WTC11 (cell line): ENCODE measurements around the gene PPFIBP2. TPM values are rescaled to one million over a fixed set of nuclear protein-coding genes. Genes with fewer than 3 reads are reported as not detected.

ENCODE experiments used
- ATAC-seq: fragments of 200-7000 bp; cut with Tn5 transposase; 2 replicates; pipeline ENCODE4 v1.10.0; 2021; ENCODE audit warnings: mild to moderate bottlenecking, moderate library complexity
- CTCF ChIA-PET: fragments of 300-600 bp; sonication (Branson Sonifier 250); formaldehyde crosslinking; loops from one replicate; lab custom pipeline; 2021; ENCODE audit warnings: antibody characterized with exemption; lab: Charles Lee
- POLR2A ChIA-PET: fragments of 350-600 bp; sonication (Branson Sonifier 250); formaldehyde crosslinking; loops from one replicate; lab custom pipeline; 2021; ENCODE audit warnings: antibody characterized with exemption; lab: Charles Lee
- DNase-seq: peaks from one replicate; pipeline ENCODE4 v3.0.0; 2021; ENCODE audit warnings: low spot score
- H3K27ac Mint-ChIP-seq: 2 replicates; pipeline ENCODE4 v1.8.0; 2021; ENCODE audit warnings: mixed read lengths
- H3K27me3 Mint-ChIP-seq: 2 replicates; pipeline ENCODE4 v1.8.0; 2021; ENCODE audit warnings: low read depth, mild to moderate bottlenecking, moderate library complexity, mixed read lengths
- H3K36me3 Mint-ChIP-seq: 2 replicates; pipeline ENCODE4 v1.8.0; 2021; ENCODE audit warnings: mixed read lengths
- H3K4me1 Mint-ChIP-seq: 2 replicates; pipeline ENCODE4 v1.8.0; 2022; ENCODE audit warnings: mixed read lengths
- H3K4me3 Mint-ChIP-seq: 2 replicates; pipeline ENCODE4 v1.8.0; 2021; ENCODE audit warnings: mild to moderate bottlenecking, moderate library complexity, mixed read lengths
- H3K9me3 Mint-ChIP-seq: 2 replicates; pipeline ENCODE4 v1.8.0; 2021; ENCODE audit warnings: mixed read lengths
- AFF4 ChIP-seq: sonication (generic); formaldehyde crosslinking; IDR thresholded peaks from 2 replicates; pipeline ENCODE4 v1.8.1; 2023; ENCODE audit warnings: mild to moderate bottlenecking, missing genetic modification reagents, borderline replicate concordance
- ATF2 ChIP-seq: sonication (generic); formaldehyde crosslinking; IDR thresholded peaks from 2 replicates; pipeline ENCODE4 v1.8.1; 2022; ENCODE audit warnings: low read depth, missing genetic modification reagents, borderline replicate concordance
- ATF6 ChIP-seq: sonication (generic); formaldehyde crosslinking; IDR thresholded peaks from 2 replicates; pipeline ENCODE4 v1.8.1; 2023; ENCODE audit warnings: mild to moderate bottlenecking, missing genetic modification reagents
- CREM ChIP-seq: sonication (generic); formaldehyde crosslinking; IDR thresholded peaks from 2 replicates; pipeline ENCODE4 v1.8.1; 2022; ENCODE audit warnings: mild to moderate bottlenecking, missing genetic modification reagents, moderate library complexity
- E2F4 ChIP-seq: sonication (generic); formaldehyde crosslinking; IDR thresholded peaks from 2 replicates; pipeline ENCODE4 v1.8.1; 2022; ENCODE audit warnings: low read depth, mild to moderate bottlenecking, moderate library complexity, missing genetic modification reagents, borderline replicate concordance
- E2F5 ChIP-seq: sonication (generic); formaldehyde crosslinking; IDR thresholded peaks from 2 replicates; pipeline ENCODE4 v1.8.1; 2022; ENCODE audit warnings: mild to moderate bottlenecking, moderate library complexity, missing genetic modification reagents
- ESRRA ChIP-seq: sonication (generic); formaldehyde crosslinking; IDR thresholded peaks from 2 replicates; pipeline ENCODE4 v1.8.1; 2022; ENCODE audit warnings: mild to moderate bottlenecking, missing genetic modification reagents, borderline replicate concordance
- FOXJ3 ChIP-seq: sonication (generic); formaldehyde crosslinking; IDR thresholded peaks from 2 replicates; pipeline ENCODE4 v1.9.0; 2021; ENCODE audit warnings: missing genetic modification reagents, mild to moderate bottlenecking, borderline replicate concordance
- FOXP1 ChIP-seq: sonication (generic); formaldehyde crosslinking; IDR thresholded peaks from 2 replicates; pipeline ENCODE4 v1.8.0; 2022; ENCODE audit warnings: missing genetic modification reagents, mild to moderate bottlenecking, moderate library complexity, borderline replicate concordance
- MAX ChIP-seq: sonication (generic); formaldehyde crosslinking; IDR thresholded peaks from 2 replicates; pipeline ENCODE4 v1.8.0; 2022; ENCODE audit warnings: mild to moderate bottlenecking, missing genetic modification reagents
- NFE2L1 ChIP-seq: sonication (generic); formaldehyde crosslinking; IDR thresholded peaks from 2 replicates; pipeline ENCODE4 v1.8.1; 2023; ENCODE audit warnings: missing genetic modification reagents
- NFYB ChIP-seq: sonication (generic); formaldehyde crosslinking; conservative IDR thresholded peaks from 2 replicates; pipeline ENCODE4 v1.8.0; 2022; ENCODE audit warnings: low read depth, missing genetic modification reagents
- PRRX2 ChIP-seq: fragments of 250-450 bp; sonication (Bioruptor Pico); IDR thresholded peaks from 2 replicates; pipeline ENCODE4 v1.8.0; 2021; ENCODE audit warnings: mild to moderate bottlenecking
- SMAD3 ChIP-seq: sonication (generic); formaldehyde crosslinking; IDR thresholded peaks from 2 replicates; pipeline ENCODE4 v1.8.0; 2022; ENCODE audit warnings: missing genetic modification reagents, mild to moderate bottlenecking, borderline replicate concordance
- SMAD4 ChIP-seq: sonication (generic); formaldehyde crosslinking; IDR thresholded peaks from 2 replicates; pipeline ENCODE4 v1.8.0; 2022; ENCODE audit warnings: mild to moderate bottlenecking, missing genetic modification reagents
- SP1 ChIP-seq: sonication (generic); formaldehyde crosslinking; conservative IDR thresholded peaks from 2 replicates; pipeline ENCODE4 v1.8.1; 2022; ENCODE audit warnings: missing genetic modification reagents
- USF1 ChIP-seq: sonication (generic); formaldehyde crosslinking; IDR thresholded peaks from 2 replicates; pipeline ENCODE4 v1.8.0; 2022; ENCODE audit warnings: mild to moderate bottlenecking, missing genetic modification reagents
- USF2 ChIP-seq: sonication (generic); formaldehyde crosslinking; IDR thresholded peaks from 2 replicates; pipeline ENCODE4 v1.8.1; 2023; ENCODE audit warnings: mild to moderate bottlenecking, missing genetic modification reagents, moderate library complexity
- ZBTB21 ChIP-seq: sonication (generic); formaldehyde crosslinking; IDR thresholded peaks from 2 replicates; pipeline ENCODE4 v1.8.1; 2023; ENCODE audit warnings: mild to moderate bottlenecking, missing genetic modification reagents, borderline replicate concordance
- ZMAT4 ChIP-seq: fragments of 250-450 bp; sonication (Bioruptor Pico); IDR thresholded peaks from 2 replicates; pipeline ENCODE4 v1.9.0; 2021; ENCODE audit warnings: mild to moderate bottlenecking
- total RNA-seq: library from RNA; stranded (reverse); gene quantifications from 3 replicates; pipeline ENCODE4 v1.2.3, GENCODE V29; 2021

The PPFIBP2 gene
- total RNA-seq, 1 experiment from 2014 or later: 21.4 TPM

GRCh38 chr11:7628660-7629059, 114.9 kb downstream of the PPFIBP2 start:
- ChIA-PET CTCF (interaction anchor here (1.7 kb wide), 1 partner anchor 57 kb away, joined by 6 read pairs; no protein-coding TSS in a partner anchor), POLR2A (no interaction called here)
- TF ChIP-seq SMAD4 (CRISPR knock-in tag): no peak
- no peak for TF ChIP-seq MAX (CRISPR knock-in tag)
- TF ChIP-seq ATF6: no peak
- TF ChIP-seq PRRX2 (CRISPR knock-in tag): no peak
- no peak for TF ChIP-seq ATF2 (CRISPR knock-in tag)
- TF ChIP-seq CREM (CRISPR knock-in tag): no peak
- no peak for TF ChIP-seq NFYB (CRISPR knock-in tag)
- TF ChIP-seq SMAD3 (CRISPR knock-in tag): no peak
- TF ChIP-seq E2F4 (CRISPR knock-in tag): no peak
- TF ChIP-seq ZMAT4 (CRISPR knock-in tag): no peak
- no peak for TF ChIP-seq ESRRA (CRISPR knock-in tag)
- TF ChIP-seq FOXP1 (CRISPR knock-in tag): no peak
- no peak for TF ChIP-seq USF2 (CRISPR knock-in tag)
- Mint-ChIP-seq H3K36me3 (peaks cover 7% of the 10 kb centered on the region), H3K27ac (no peak overlapping the region), H3K4me1 (no peaks in the 10 kb centered on the region), H3K9me3 (no peaks in the 10 kb centered on the region), H3K4me3 (no peak overlapping the region), H3K27me3 (no peaks in the 10 kb centered on the region)
- ATAC-seq (no peak), DNase-seq (no peak)

GRCh38 chr11:7630002-7630401, 116.2 kb downstream of the PPFIBP2 start:
- no peaks in the 10 kb centered on the region for H3K9me3 Mint-ChIP-seq
- H3K36me3 Mint-ChIP-seq: peaks cover 10% of the 10 kb centered on the region
- CTCF ChIA-PET: interaction anchor here (1.7 kb wide), 1 partner anchor 58 kb away, joined by 6 read pairs; no protein-coding TSS in a partner anchor
- ATAC-seq (no peak), DNase-seq (no peak)
- POLR2A ChIA-PET: interaction anchor here (1.3 kb wide), 1 partner anchor 10 kb away, joined by 3 read pairs; no protein-coding TSS in a partner anchor
- H3K27ac Mint-ChIP-seq: no peak overlapping the region
- H3K4me3 Mint-ChIP-seq: no peak overlapping the region
- H3K27me3 Mint-ChIP-seq: no peaks in the 10 kb centered on the region
- no peaks in the 10 kb centered on the region for H3K4me1 Mint-ChIP-seq
- TF ChIP-seq ZBTB21 (CRISPR knock-in tag): no peak
- TF ChIP-seq SP1 (CRISPR knock-in tag): no peak
- TF ChIP-seq AFF4 (CRISPR knock-in tag): no peak
- no peak for TF ChIP-seq FOXJ3
- no peak for TF ChIP-seq FOXP1 (CRISPR knock-in tag)
- TF ChIP-seq SMAD3 (CRISPR knock-in tag): no peak
- no peak for TF ChIP-seq USF1 (CRISPR knock-in tag)
- TF ChIP-seq E2F5 (CRISPR knock-in tag): no peak
- TF ChIP-seq NFE2L1 (CRISPR knock-in tag): no peak
